Retinal pigment epithelial cell (primary cell): ENCODE measurements around the gene LSM14B.

Experiments
- DNase-seq: peaks from one replicate; pipeline ENCODE4 v3.0.0-alpha.2; 2010; ENCODE audit warnings: low read depth
- H3K4me3 ChIP-seq: 2 replicates; pipeline ENCODE4 v1.5.1; 2011; ENCODE audit warnings: mild to moderate bottlenecking, low read length, control low read depth, moderate library complexity
- CTCF ChIP-seq: conservative IDR thresholded peaks from 2 replicates; pipeline ENCODE4 v1.5.1; 2011; ENCODE audit warnings: low read depth, low read length, control low read depth, inconsistent platforms

LSM14B gene

GRCh38 chr20:62148908-62149314 lies 26.6 kb downstream of the LSM14B start:
- H3K4me3 ChIP-seq: no peak overlapping the region
- DNase-seq: no peak
- no peak for TF ChIP-seq CTCF

- no peak for DNase-seq
- no peak overlapping the region for H3K4me3 ChIP-seq
- no peak for TF ChIP-seq CTCF
Measured at GRCh38 chr20:62149532-62150309, 27.4 kb downstream of the LSM14B start.

GRCh38 chr20:62150310-62150575 lies 28.0 kb downstream of the LSM14B start:
- no peak for DNase-seq
- H3K4me3 ChIP-seq: no peak overlapping the region
- no peak for TF ChIP-seq CTCF

- no peak for DNase-seq
- no peak for TF ChIP-seq CTCF
- H3K4me3 ChIP-seq: no peak overlapping the region
Measured at GRCh38 chr20:62151225-62151624, 28.9 kb downstream of the LSM14B start.

- no peak for TF ChIP-seq CTCF
- no peak overlapping the region for H3K4me3 ChIP-seq
- DNase-seq: no peak
Measured at GRCh38 chr20:62151835-62152364, 29.6 kb downstream of the LSM14B start.

- DNase-seq: no peak
- no peak overlapping the region for H3K4me3 ChIP-seq
- no peak for TF ChIP-seq CTCF
Measured at GRCh38 chr20:62155428-62156253, 33.4 kb downstream of the LSM14B start.

- no peak for TF ChIP-seq CTCF
- DNase-seq: no peak
- H3K4me3 ChIP-seq: no peak overlapping the region
Measured at GRCh38 chr20:62156254-62156556, 33.9 kb downstream of the LSM14B start.
